RWPE2 (cell line): ENCODE data around the gene INO80E.

ENCODE experiments used
- ATAC-seq: fragments of 200-7000 bp; cut with Tn5 transposase; 3 replicates; pipeline ENCODE4 v1.9.1; 2021; ENCODE audit warnings: low read depth
- DNase-seq: peaks from one replicate; pipeline ENCODE4 v3.0.0-alpha.2; 2020; ENCODE audit warnings: low spot score
- H3K27ac ChIP-seq: fragments of 450-650 bp; 2 replicates; pipeline ENCODE4 v1.5.1; 2017; ENCODE audit warnings: mild to moderate bottlenecking; ENCODE audit not compliant: poor library complexity, severe bottlenecking
- H3K27me3 ChIP-seq: fragments of 250-450 bp; sonication (Bioruptor Pico); 2 replicates; pipeline ENCODE4 v1.5.1; 2021; ENCODE audit warnings: mild to moderate bottlenecking, moderate library complexity; ENCODE audit not compliant: insufficient read depth, poor library complexity, severe bottlenecking
- H3K36me3 ChIP-seq: fragments of 250-450 bp; sonication (Bioruptor Pico); 2 replicates; pipeline ENCODE4 v1.5.1; 2020; ENCODE audit warnings: low read depth, mild to moderate bottlenecking, moderate library complexity
- H3K4me1 ChIP-seq: fragments of 250-450 bp; sonication (Bioruptor Pico); 2 replicates; pipeline ENCODE4 v1.5.1; 2021; ENCODE audit warnings: mild to moderate bottlenecking, moderate library complexity; ENCODE audit not compliant: insufficient read depth, poor library complexity, severe bottlenecking
- H3K4me3 ChIP-seq: fragments of 250-450 bp; sonication (Bioruptor Pico); 2 replicates; pipeline ENCODE4 v1.5.1; 2021; ENCODE audit warnings: mild to moderate bottlenecking, moderate library complexity; ENCODE audit not compliant: severe bottlenecking
- H3K9me3 ChIP-seq: fragments of 250-450 bp; sonication (Bioruptor Pico); 2 replicates; pipeline ENCODE4 v1.5.1; 2021; ENCODE audit warnings: mild to moderate bottlenecking, moderate library complexity; ENCODE audit not compliant: severe bottlenecking
- CTCF ChIP-seq: fragments of 450-650 bp; IDR thresholded peaks from one replicate; pipeline ENCODE4 v1.5.1; 2017; ENCODE audit warnings: mild to moderate bottlenecking, moderate library complexity; ENCODE audit not compliant: poor library complexity, severe bottlenecking

The INO80E gene

GRCh38 chr16:30046588-30046987, 50.5 kb downstream of the INO80E start:
- DNase-seq (no peak), ATAC-seq (no peak)
- Histone ChIP-seq H3K9me3 (no peaks in the 10 kb centered on the region), H3K27ac (no peak overlapping the region), H3K36me3 (no peaks in the 10 kb centered on the region), H3K4me3 (no peak overlapping the region), H3K27me3 (no peaks in the 10 kb centered on the region), H3K4me1 (no peaks in the 10 kb centered on the region)
- TF ChIP-seq CTCF = no peak

DNA sequence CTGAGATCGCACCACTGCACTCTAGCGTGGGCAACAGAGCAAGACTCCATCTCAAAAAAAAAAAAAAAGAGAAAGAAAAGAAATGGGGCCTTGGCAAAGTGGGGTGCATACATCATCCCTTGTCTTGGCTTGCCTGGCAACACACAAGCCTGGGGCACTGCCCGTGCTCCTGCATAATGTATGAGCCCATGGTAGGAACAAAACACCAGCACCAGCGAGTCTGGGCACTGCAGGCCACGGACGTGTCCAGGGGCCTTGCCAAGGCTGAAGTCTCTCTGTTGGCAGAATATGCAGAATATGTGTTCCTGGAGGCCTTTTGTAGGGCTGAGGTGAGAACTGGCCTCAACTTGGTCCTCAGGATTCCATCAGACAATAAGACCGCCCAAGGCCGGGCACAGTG, 53.8 kb downstream of the INO80E start:
- no peak for TF ChIP-seq CTCF
- ATAC-seq = no peak

DNA sequence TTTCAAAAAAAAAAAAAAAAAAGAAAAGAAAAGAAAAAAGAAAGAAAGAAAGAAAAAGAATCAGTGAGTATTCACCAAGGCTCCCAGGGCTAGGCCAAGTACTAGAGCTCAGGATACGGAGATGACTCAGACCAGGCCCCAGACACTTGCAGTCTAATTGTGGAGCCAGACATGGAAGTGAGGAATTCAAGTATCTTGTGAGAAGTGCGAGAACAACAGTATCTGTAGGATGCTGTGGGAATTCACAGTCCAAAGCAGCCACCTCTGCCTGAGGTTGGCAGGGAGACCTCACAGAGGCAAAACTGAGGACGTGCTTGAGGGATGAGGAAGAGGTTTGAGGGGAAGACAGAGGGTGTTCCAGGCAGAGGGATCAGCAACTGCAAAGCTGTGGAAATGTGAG, 55.5 kb downstream of the INO80E start:
- Histone ChIP-seq H3K4me1 (peaks cover 19% of the 10 kb centered on the region), H3K36me3 (peaks cover 10% of the 10 kb centered on the region), H3K27me3 (no peaks in the 10 kb centered on the region), H3K27ac (peak overlapping the region; percentile 7), H3K4me3 (no peak overlapping the region), H3K9me3 (no peaks in the 10 kb centered on the region)
- DNase-seq (no peak), ATAC-seq (0 out of 3 replicates have a peak, but pooled peaks have one; percentile 17)
- TF ChIP-seq CTCF = no peak

More for the DNA sequence above, 53.8 kb downstream of the INO80E start:
- H3K36me3 ChIP-seq = no peaks in the 10 kb centered on the region
- H3K27me3 ChIP-seq = no peaks in the 10 kb centered on the region
- H3K9me3 ChIP-seq = no peaks in the 10 kb centered on the region
- peaks cover 11% of the 10 kb centered on the region for H3K4me1 ChIP-seq
- H3K27ac ChIP-seq = no peak overlapping the region
- no peak for DNase-seq
- H3K4me3 ChIP-seq = no peak overlapping the region

DNA sequence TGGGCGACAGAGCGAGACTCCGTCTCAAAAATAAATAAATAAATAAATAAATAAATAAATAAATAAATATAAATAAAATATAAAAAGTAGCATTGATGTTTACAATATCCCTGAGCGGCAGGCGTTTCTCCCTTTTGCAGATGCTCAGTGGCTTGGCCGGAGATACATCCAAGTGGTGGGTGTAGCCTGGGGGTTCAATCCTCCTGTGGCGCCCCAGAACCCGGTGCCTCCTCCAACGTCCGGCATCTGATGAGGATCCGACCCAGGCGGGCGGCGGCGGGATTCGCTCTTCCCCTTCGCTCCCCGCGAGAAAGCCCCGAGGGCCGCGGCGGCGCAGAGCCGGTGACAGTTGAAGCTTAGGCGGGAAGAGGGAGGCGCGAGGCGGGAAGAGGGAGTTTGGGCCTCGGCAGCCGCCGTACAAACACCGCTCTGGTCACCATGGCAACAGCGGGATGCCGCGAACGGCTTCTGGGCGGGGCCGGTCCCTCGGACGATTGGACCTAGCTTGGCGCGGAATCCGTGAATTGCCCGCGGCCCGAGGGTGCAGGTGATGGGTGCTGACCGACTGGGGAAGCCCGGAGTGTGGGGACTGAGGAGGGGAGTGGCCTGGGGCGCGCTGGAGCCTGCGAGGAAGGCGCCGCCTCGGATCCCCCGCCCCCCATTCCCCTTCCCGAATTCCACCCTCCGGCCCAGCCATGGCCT, 56.8 kb downstream of the INO80E start:
- Histone ChIP-seq H3K9me3 (no peaks in the 10 kb centered on the region), H3K27ac (peak overlapping the region; percentile 80), H3K27me3 (no peaks in the 10 kb centered on the region), H3K4me3 (peak overlapping the region; percentile 63), H3K4me1 (peaks cover 19% of the 10 kb centered on the region), H3K36me3 (peaks cover 15% of the 10 kb centered on the region)
- DNase-seq (peak; percentile 95), ATAC-seq (peak; percentile 64)
- TF ChIP-seq CTCF = no peak

DNA sequence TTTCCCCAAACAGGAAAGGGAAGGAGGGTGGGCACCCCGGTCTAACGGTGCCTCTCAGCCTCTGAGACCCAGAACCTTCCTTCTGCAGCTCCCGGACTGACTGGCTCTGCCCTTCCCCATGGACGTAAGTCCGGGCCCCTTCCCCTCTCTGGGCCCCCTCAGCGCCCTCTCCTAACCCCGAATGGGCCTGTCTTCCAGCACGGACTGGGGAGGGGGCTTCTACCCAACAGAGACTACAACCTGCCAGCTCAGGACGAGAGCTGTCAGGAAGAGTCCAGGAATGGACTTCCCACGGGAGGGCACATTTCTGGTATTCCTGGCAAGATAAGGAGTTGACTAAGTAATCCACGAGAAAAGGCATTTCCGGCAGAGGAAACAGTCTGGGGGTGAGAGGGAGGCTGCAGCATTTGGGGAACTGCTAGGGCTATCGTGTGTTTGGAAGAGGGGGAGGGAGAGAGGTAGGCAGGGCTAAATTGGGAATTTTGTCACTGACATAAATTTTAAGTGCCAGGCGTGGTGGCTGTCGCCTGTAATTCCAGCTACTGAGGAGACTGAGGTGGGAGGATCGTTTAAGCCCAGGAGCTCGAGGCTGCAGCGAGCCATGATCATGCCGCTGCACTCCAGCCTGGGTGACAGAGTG, 57.5 kb downstream of the INO80E start:
- Histone ChIP-seq H3K36me3 (peaks cover 15% of the 10 kb centered on the region), H3K4me3 (peak overlapping the region; percentile 63), H3K27me3 (no peaks in the 10 kb centered on the region), H3K4me1 (peaks cover 19% of the 10 kb centered on the region), H3K9me3 (no peaks in the 10 kb centered on the region), H3K27ac (peak overlapping the region; percentile 80)
- DNase-seq (no peak), ATAC-seq (peak; percentile 57)
- no peak for TF ChIP-seq CTCF
